HFF-Myc (cell line): ENCODE data around the gene ACBD6.

Source experiments
- DNase-seq: peaks from one replicate; pipeline ENCODE4 v3.0.0-alpha.2; 2011; ENCODE audit warnings: low read depth; ENCODE audit errors: extremely low read depth
- H3K4me3 ChIP-seq: replicated peaks from 2 replicates; pipeline ENCODE4 v1.5.1; 2011; ENCODE audit warnings: low read depth, mild to moderate bottlenecking, control low read depth, low read length
- TF ChIP-seq, protein P1 (sequence below): IDR thresholded peaks from 2 replicates; pipeline ENCODE4 v1.5.1; 2012; ENCODE audit warnings: mild to moderate bottlenecking, low read depth, low read length, control low read depth; ENCODE audit errors: missing control alignments

ACBD6 gene

DNA sequence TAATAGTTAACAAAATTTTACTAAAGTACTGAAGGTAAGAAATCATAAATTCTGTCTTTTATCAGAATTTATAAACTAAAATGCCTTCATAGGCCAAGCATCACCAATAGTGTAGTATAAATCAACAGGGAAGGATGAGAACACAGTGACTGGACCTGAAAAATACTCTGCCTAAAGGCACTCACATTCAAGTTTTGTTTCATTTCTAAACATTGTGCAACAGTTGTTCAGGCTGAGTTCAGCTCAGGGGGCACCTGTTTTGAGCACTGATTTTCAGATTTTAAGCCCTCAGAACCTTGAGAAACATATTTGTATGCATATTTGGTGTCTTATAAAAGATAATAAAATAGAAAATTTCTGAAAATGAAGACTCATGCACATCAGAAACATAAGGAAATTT lies 12.4 kb downstream of the ACBD6 start:
- TF ChIP-seq, protein P1, sequence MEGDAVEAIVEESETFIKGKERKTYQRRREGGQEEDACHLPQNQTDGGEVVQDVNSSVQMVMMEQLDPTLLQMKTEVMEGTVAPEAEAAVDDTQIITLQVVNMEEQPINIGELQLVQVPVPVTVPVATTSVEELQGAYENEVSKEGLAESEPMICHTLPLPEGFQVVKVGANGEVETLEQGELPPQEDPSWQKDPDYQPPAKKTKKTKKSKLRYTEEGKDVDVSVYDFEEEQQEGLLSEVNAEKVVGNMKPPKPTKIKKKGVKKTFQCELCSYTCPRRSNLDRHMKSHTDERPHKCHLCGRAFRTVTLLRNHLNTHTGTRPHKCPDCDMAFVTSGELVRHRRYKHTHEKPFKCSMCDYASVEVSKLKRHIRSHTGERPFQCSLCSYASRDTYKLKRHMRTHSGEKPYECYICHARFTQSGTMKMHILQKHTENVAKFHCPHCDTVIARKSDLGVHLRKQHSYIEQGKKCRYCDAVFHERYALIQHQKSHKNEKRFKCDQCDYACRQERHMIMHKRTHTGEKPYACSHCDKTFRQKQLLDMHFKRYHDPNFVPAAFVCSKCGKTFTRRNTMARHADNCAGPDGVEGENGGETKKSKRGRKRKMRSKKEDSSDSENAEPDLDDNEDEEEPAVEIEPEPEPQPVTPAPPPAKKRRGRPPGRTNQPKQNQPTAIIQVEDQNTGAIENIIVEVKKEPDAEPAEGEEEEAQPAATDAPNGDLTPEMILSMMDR = no peak
- no peak for DNase-seq
- no peak overlapping the region for H3K4me3 ChIP-seq

DNA sequence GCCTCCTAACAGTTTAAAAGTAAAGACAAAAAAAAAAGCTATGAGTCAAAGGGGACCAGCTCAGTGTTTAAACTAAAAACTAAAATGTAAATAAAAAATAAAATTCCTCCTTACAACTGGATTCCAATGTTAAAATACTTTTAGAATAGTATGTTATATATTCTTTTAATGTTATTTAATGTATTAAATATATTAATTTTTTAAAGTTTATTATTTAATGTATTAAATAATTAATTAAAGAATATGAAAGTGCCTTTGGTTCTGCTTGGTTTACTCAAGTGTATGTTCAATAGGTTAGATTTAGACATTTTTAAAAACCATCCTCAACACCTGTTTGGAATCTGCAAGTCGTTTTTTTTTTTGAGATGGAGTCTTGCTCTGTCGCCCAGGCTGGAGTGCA lies 13.1 kb downstream of the ACBD6 start:
- TF ChIP-seq, protein P1 = no peak
- H3K4me3 ChIP-seq = no peak overlapping the region
- DNase-seq = no peak

DNA sequence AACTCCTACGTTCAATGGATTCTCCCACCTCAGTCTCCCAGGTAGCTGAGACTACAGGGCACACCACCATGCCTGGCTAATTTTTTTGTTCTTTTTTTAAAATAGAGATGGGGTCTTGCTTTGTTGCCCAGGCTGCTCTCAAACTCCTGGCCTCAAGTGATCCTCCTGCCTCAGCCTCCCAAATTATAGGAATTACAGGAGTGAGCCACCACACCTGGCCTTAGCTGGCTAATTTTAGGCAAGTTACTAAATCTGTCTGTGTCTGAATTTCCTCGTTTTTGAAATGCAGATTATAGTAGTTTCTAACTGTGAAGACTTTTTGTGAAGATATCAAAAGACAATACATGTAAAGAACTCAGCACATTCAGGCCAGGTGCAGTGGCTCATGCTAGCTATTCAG lies 13.7 kb downstream of the ACBD6 start:
- no peak for DNase-seq
- TF ChIP-seq, protein P1 = no peak
- no peak overlapping the region for H3K4me3 ChIP-seq

DNA sequence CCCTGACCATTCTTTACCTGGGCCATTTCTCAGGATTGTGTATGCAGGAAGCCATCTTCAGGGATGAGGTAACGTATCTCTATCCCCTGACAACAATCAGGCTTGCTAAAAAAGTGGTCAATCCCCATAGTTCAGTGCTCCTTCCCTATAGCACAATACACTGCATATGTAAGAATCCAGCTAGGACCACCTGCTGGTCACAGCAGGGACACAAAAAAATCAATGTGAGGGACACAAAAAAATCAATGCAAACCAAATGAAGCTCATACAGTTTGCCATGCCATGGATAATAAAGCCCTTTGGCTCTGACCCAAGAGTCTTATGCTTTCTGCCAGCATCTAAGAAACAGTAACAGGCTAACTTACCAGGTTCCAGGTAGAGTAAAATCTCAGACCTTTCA lies 16.3 kb downstream of the ACBD6 start:
- DNase-seq = no peak
- TF ChIP-seq, protein P1 = peak; percentile 9

DNA sequence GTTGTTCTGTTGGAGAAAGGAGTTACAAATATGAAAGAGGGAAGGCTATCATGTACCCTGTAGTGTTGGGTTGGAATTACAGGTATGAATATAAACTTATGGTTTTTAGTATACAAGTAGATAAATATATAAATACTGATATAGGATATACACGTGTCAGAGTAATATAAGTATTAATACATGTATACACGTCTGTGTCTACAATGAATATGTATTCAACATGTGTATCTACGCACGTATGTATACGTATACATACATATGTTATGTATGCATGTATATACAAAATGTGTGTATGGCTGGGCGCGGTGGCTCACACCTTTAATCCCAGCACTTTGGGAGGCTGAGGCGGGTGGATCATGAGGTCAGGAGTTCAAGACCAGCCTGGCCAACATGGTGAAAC lies 17.9 kb downstream of the ACBD6 start:
- TF ChIP-seq, protein P1 = no peak
- no peak for DNase-seq
- no peak overlapping the region for H3K4me3 ChIP-seq

More for the DNA sequence above, 16.3 kb downstream of the ACBD6 start:
- H3K4me3 ChIP-seq = no peak overlapping the region

DNA sequence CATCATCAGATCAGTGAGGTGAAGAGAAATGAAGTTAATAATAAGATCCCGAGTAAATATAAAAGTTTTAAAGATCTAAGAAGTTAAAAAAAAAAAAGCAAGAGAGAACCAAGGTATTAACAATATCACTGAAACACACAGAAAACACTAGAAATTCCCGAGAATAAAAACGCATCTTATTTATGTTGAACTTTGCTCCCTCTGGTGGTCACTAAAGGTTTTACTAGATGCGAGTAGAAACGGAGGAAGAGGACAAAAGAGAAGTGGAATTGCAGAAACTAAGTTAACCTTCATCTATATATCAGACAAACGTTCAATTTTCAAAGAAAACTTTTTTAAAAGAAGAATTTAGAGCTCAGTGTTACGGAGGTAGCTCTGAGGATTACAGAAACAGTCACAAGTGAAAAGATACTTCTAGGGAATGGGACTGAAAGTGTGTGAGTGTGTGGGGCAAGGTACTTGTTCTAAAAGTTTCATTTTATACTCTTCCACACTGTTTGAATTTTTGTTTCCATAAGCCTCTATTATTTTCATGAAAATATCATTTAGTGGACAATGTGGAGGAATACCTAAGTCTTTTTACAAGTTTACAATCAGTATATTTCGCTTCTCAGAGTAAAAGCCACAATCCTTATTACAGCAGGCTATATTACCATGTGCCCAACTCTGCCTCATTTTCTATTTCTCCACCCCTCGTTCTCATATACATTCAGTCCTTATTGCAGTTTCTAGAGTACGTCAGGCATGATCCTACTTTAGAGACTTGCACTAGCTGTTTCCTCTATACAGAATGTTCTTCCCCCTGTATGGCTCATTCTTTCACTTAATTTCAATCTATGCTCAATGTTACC lies 19.7 kb downstream of the ACBD6 start:
- TF ChIP-seq, protein P1 = peak; percentile 56
- H3K4me3 ChIP-seq = no peak overlapping the region
- no peak for DNase-seq

DNA sequence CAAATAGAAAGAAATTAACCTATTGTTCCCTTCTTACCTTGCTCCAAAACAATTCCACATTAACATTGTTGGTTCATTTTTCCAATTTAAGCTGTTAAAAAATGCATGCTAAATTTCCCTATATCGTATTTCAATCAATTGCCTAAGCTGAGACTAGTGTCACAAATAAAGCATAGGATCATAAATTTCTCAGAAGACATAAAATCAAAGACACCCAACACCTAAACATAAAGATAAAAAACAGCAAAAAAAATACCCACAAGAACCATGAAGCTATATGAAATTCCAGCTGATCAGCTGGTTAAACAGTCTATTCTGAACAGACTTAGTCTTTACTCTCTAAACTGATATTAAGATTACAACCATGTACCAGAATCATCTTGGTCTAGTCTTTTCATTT lies 32.3 kb downstream of the ACBD6 start:
- TF ChIP-seq, protein P1 = no peak
- DNase-seq = no peak

More for the DNA sequence above, 32.3 kb downstream of the ACBD6 start:
- H3K4me3 ChIP-seq = no peak overlapping the region
